ENCODE results near the gene AP1S3. TPM values are rescaled to one million over a fixed set of nuclear protein-coding genes. Genes with fewer than 3 reads are reported as not detected.

AP1S3 gene
- total RNA-seq, 1 experiment from 2014 or later = 185 TPM

GRCh38 chr2:223782629-223783028 lies 54.8 kb downstream of the AP1S3 start:
- H3K36me3 ChIP-seq (ENCODE audit: control insufficient read depth in 1 of 2, insufficient read depth in 2 of 2, low read length in 2 of 2) = peaks cover 1% of the 10 kb centered on the region in 2 experiments; a peak in 3 of 4 replicates
- ATAC-seq (no peak), DNase-seq (ENCODE audit: low read depth, low spot score) (no peak)
- H3K9me3 ChIP-seq (ENCODE audit: control insufficient read depth in 1 of 2, insufficient read depth in 1 of 2, low read depth in 1 of 2, low read length in 2 of 2) = no peaks in the 10 kb centered on the region
- BruUV-seq (replicated peaks) = no TSS peak
- RAD21 ChIA-PET (ENCODE audit: low non-redundant PET in 1 of 2, low total read pairs in 2 of 2, uncharacterized antibody in 2 of 2, unreplicated experiment in 2 of 2) = no interaction called here
- no peak overlapping the region for H3K27ac ChIP-seq (ENCODE audit: low read depth, low read length)
- H3K79me2 ChIP-seq (ENCODE audit: insufficient read depth, low read length) = peaks cover 97% of the 10 kb centered on the region
- peaks cover 4% of the 10 kb centered on the region; the same call in 1 of the 2 replicates for H4K20me1 ChIP-seq (ENCODE audit: insufficient read depth)
- no peaks in the 10 kb centered on the region for H3K27me3 ChIP-seq (ENCODE audit: insufficient read depth, low read length)
- peaks cover 49 to 82% of the 10 kb centered on the region in 2 experiments for H3K4me1 ChIP-seq (ENCODE audit: control insufficient read depth in 1 of 2, insufficient read depth in 2 of 2, low read length in 2 of 2)
- CTCF ChIA-PET = interaction anchor here (1.0 kb wide), 1 partner anchor 16 kb away, joined by 3 read pairs; no protein-coding TSS in a partner anchor
- H3K4me2 ChIP-seq (ENCODE audit: low read length) = no peak overlapping the region
- no peaks in the 10 kb centered on the region for H3K9me2 ChIP-seq (ENCODE audit: insufficient read depth)
- no peak for TF ChIP-seq SRF (IDR thresholded peaks at IDR 0.05; ENCODE audit: low read depth)
- TF ChIP-seq, protein P1, sequence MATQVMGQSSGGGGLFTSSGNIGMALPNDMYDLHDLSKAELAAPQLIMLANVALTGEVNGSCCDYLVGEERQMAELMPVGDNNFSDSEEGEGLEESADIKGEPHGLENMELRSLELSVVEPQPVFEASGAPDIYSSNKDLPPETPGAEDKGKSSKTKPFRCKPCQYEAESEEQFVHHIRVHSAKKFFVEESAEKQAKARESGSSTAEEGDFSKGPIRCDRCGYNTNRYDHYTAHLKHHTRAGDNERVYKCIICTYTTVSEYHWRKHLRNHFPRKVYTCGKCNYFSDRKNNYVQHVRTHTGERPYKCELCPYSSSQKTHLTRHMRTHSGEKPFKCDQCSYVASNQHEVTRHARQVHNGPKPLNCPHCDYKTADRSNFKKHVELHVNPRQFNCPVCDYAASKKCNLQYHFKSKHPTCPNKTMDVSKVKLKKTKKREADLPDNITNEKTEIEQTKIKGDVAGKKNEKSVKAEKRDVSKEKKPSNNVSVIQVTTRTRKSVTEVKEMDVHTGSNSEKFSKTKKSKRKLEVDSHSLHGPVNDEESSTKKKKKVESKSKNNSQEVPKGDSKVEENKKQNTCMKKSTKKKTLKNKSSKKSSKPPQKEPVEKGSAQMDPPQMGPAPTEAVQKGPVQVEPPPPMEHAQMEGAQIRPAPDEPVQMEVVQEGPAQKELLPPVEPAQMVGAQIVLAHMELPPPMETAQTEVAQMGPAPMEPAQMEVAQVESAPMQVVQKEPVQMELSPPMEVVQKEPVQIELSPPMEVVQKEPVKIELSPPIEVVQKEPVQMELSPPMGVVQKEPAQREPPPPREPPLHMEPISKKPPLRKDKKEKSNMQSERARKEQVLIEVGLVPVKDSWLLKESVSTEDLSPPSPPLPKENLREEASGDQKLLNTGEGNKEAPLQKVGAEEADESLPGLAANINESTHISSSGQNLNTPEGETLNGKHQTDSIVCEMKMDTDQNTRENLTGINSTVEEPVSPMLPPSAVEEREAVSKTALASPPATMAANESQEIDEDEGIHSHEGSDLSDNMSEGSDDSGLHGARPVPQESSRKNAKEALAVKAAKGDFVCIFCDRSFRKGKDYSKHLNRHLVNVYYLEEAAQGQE (IDR thresholded peaks at IDR 0.05; ENCODE audit: low read depth) = no peak
- no peak for TF ChIP-seq TCF7L2 (IDR thresholded peaks at IDR 0.05; ENCODE audit: borderline replicate concordance, extremely low read depth, insufficient read depth, insufficient read length)
- no peak for TF ChIP-seq SIN3A (IDR thresholded peaks at IDR 0.05; ENCODE audit: low read depth)
- no peak for TF ChIP-seq CTCF (IDR thresholded peaks at IDR 0.05 in 2 of 3, conservative IDR thresholded peaks at IDR 0.05 in 1 of 3; ENCODE audit: borderline replicate concordance in 1 of 3, insufficient read depth in 1 of 3, low read depth in 2 of 3, low read length in 2 of 3)
- TF ChIP-seq EZH2phosphoT487 (IDR thresholded peaks at IDR 0.05; ENCODE audit: borderline replicate concordance) = no peak
- TF ChIP-seq SP1 (IDR thresholded peaks at IDR 0.05; ENCODE audit: low read depth) = no peak
- TF ChIP-seq CBX3 (IDR thresholded peaks at IDR 0.05; ENCODE audit: low read depth) = no peak
- TF ChIP-seq EZH2 (IDR thresholded peaks at IDR 0.05) = no peak
- no peak for TF ChIP-seq POLR2A (IDR thresholded peaks at IDR 0.05; ENCODE audit: borderline replicate concordance, extremely low read depth, insufficient read depth, insufficient read length)
- TF ChIP-seq, protein P2, sequence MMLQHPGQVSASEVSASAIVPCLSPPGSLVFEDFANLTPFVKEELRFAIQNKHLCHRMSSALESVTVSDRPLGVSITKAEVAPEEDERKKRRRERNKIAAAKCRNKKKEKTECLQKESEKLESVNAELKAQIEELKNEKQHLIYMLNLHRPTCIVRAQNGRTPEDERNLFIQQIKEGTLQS (IDR thresholded peaks at IDR 0.05) = no peak
- no peak for TF ChIP-seq EGR1 (IDR thresholded peaks at IDR 0.05; ENCODE audit: low read depth)
- TF ChIP-seq MAX (IDR thresholded peaks at IDR 0.05) = no peak
- TF ChIP-seq POLR2AphosphoS5 (IDR thresholded peaks at IDR 0.05; ENCODE audit: low read depth, low read length) = no peak
- no peak for TF ChIP-seq RAD21 (IDR thresholded peaks at IDR 0.05; ENCODE audit: low read depth)
- TF ChIP-seq ELF1 (IDR thresholded peaks at IDR 0.05; ENCODE audit: borderline replicate concordance, low read depth) = no peak
- no peak for TF ChIP-seq FOSL1 (IDR thresholded peaks at IDR 0.05; ENCODE audit: low read depth)
- TF ChIP-seq CEBPB (IDR thresholded peaks at IDR 0.05; ENCODE audit: low read depth) = no peak
- TF ChIP-seq JUND (IDR thresholded peaks at IDR 0.05) = no peak
- TF ChIP-seq YY1 (IDR thresholded peaks at IDR 0.05; ENCODE audit: extremely low read depth, insufficient replicate concordance, low read depth, low read length) = no peak
- POLR2A ChIA-PET = interaction anchor here (1.4 kb wide), 1 partner anchor 23 kb away, joined by 3 read pairs; no protein-coding TSS in a partner anchor
- no peak overlapping the region for H3K4me3 ChIP-seq (replicated peaks in 1 of 2; ENCODE audit: low read depth in 1 of 2, low read length in 2 of 2)
- no peak overlapping the region for H2AFZ ChIP-seq (ENCODE audit: low read depth, low read length, poor library complexity, severe bottlenecking)
- H3K9ac ChIP-seq (ENCODE audit: low read length) = no peak overlapping the region
- intact Hi-C loops (cut with micrococcal nuclease) = no loop called here
